ENCODE measurements around the gene GJC2.

Gene GJC2

GRCh38 chr1:228114827-228115226 is 34.9 kb upstream of the GJC2 start:
- no peaks in the 10 kb centered on the region for H3K27me3 ChIP-seq (ENCODE audit: control insufficient read depth, insufficient read depth, low read length)
- H3K27ac ChIP-seq (ENCODE audit: low read length), result no peak overlapping the region
- no peaks in the 10 kb centered on the region for H3K9me3 ChIP-seq (ENCODE audit: control insufficient read depth, insufficient read depth, low read length)
- no peak for DNase-seq (ENCODE audit: low read depth, low spot score)
- no peaks in the 10 kb centered on the region for H3K4me1 ChIP-seq (ENCODE audit: control insufficient read depth, insufficient read depth, low read length)
- H3K36me3 ChIP-seq (ENCODE audit: control insufficient read depth, insufficient read depth, low read length), result no peaks in the 10 kb centered on the region
- WGBS (ENCODE audit: insufficient coverage, insufficient read length), result no CpG with 5 or more reads among the region's 3 CpGs
- H3K4me3 ChIP-seq (ENCODE audit: low read length), result no peak overlapping the region

DNA sequence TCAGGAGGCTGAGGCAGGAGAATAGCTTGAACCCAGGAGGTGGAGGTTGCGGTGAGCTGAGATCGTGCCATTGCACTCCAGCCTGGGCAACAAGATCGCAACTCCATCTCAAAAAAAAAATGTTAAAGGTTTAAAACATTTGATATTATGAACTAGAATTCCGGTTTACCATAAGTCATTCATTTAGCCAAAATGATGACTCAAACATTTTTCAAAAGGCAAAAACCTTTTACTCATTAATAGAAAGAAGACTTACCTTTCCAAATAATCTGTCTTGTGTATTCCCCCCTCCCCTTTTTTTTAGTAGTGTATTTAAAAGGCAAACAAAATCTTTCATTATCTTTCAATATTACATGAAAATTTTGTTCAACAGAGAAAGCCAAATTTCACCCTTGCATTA is 32.4 kb upstream of the GJC2 start:
- H3K4me1 ChIP-seq (ENCODE audit: control insufficient read depth, insufficient read depth, low read length), result no peaks in the 10 kb centered on the region

DNA sequence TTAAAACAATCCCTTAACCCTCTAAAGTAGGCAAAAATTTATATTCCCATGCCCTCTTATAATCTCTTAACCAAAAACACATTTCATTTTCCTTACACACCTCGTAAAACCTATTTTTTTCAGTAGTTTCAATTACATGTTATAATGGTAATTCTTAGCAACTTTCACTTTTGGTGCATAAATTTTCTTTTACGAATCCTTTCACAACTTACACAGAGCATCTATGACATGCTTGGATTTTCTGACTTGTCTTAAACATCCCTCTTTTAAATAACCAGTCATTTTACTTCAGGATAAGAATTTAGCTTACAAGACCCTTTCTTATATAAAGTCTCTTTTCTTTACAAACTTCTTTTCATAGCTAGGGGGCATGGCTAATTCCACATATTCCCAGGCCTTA is 31.7 kb upstream of the GJC2 start:
- WGBS (ENCODE audit: insufficient coverage, insufficient read length), result 100% methylated on average over 1 of the region's 2 CpGs

More for the DNA sequence above, 32.4 kb upstream of the GJC2 start:
- H3K27me3 ChIP-seq (ENCODE audit: control insufficient read depth, insufficient read depth, low read length), result no peaks in the 10 kb centered on the region
- H3K27ac ChIP-seq (ENCODE audit: low read length), result no peak overlapping the region
- no CpG with 5 or more reads among the region's 4 CpGs for WGBS (ENCODE audit: insufficient coverage, insufficient read length)
- H3K4me3 ChIP-seq (ENCODE audit: low read length), result no peak overlapping the region
- H3K9me3 ChIP-seq (ENCODE audit: control insufficient read depth, insufficient read depth, low read length), result no peaks in the 10 kb centered on the region
- no peak for DNase-seq (ENCODE audit: low read depth, low spot score)
- H3K36me3 ChIP-seq (ENCODE audit: control insufficient read depth, insufficient read depth, low read length), result no peaks in the 10 kb centered on the region

GRCh38 chr1:228120351-228120750 is 29.4 kb upstream of the GJC2 start:
- Histone ChIP-seq H3K27me3 (ENCODE audit: control insufficient read depth, insufficient read depth, low read length) (no peaks in the 10 kb centered on the region), H3K27ac (ENCODE audit: low read length) (no peak overlapping the region), H3K36me3 (ENCODE audit: control insufficient read depth, insufficient read depth, low read length) (no peaks in the 10 kb centered on the region), H3K9me3 (ENCODE audit: control insufficient read depth, insufficient read depth, low read length) (no peaks in the 10 kb centered on the region), H3K4me1 (ENCODE audit: control insufficient read depth, insufficient read depth, low read length) (no peaks in the 10 kb centered on the region), H3K4me3 (ENCODE audit: low read length) (no peak overlapping the region)
- WGBS (ENCODE audit: insufficient coverage, insufficient read length), result no CpG with 5 or more reads among the region's 1 CpG
- no peak for DNase-seq (ENCODE audit: low read depth, low spot score)

More for the DNA sequence above, 31.7 kb upstream of the GJC2 start:
- Histone ChIP-seq H3K4me1 (ENCODE audit: control insufficient read depth, insufficient read depth, low read length) (no peaks in the 10 kb centered on the region), H3K36me3 (ENCODE audit: control insufficient read depth, insufficient read depth, low read length) (no peaks in the 10 kb centered on the region), H3K27me3 (ENCODE audit: control insufficient read depth, insufficient read depth, low read length) (no peaks in the 10 kb centered on the region), H3K9me3 (ENCODE audit: control insufficient read depth, insufficient read depth, low read length) (no peaks in the 10 kb centered on the region), H3K4me3 (ENCODE audit: low read length) (no peak overlapping the region), H3K27ac (ENCODE audit: low read length) (no peak overlapping the region)
- no peak for DNase-seq (ENCODE audit: low read depth, low spot score)

DNA sequence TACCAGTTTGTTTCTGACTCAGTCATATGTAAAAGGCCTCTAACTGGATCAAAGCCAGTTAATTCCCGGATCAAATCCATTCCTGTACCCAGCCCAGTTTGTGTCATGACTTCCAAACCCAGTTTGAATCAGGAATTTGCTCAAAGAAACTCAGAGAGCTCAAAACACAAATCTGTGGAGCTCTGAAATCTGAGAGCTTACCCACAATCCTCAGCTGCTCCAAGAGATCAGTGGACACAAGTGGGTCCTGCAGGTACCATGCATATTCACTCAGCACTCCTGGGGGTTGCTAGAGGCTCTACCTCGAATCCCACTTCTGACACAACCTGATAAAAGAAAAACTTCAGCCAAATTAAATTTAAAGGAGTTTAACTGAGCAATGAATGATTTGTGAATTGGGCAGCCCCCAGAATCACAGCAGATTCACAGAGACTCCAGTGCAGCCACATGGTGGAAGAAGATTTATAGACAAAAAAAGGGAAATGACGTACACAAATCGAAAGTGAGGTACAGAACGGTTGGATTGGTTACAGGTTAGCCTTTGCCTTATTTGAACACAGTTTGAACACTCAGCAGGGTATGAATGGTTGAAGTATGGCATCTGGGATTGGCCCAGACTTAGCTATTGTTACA is 28.8 kb upstream of the GJC2 start:
- H3K27me3 ChIP-seq (ENCODE audit: control insufficient read depth, insufficient read depth, low read length), result no peaks in the 10 kb centered on the region
- H3K9me3 ChIP-seq (ENCODE audit: control insufficient read depth, insufficient read depth, low read length), result no peaks in the 10 kb centered on the region
- no peak for DNase-seq (ENCODE audit: low read depth, low spot score)
- no peaks in the 10 kb centered on the region for H3K36me3 ChIP-seq (ENCODE audit: control insufficient read depth, insufficient read depth, low read length)
- no peak overlapping the region for H3K27ac ChIP-seq (ENCODE audit: low read length)
- WGBS (ENCODE audit: insufficient coverage, insufficient read length), result no CpG with 5 or more reads among the region's 5 CpGs
- no peaks in the 10 kb centered on the region for H3K4me1 ChIP-seq (ENCODE audit: control insufficient read depth, insufficient read depth, low read length)
- H3K4me3 ChIP-seq (ENCODE audit: low read length), result no peak overlapping the region

DNA sequence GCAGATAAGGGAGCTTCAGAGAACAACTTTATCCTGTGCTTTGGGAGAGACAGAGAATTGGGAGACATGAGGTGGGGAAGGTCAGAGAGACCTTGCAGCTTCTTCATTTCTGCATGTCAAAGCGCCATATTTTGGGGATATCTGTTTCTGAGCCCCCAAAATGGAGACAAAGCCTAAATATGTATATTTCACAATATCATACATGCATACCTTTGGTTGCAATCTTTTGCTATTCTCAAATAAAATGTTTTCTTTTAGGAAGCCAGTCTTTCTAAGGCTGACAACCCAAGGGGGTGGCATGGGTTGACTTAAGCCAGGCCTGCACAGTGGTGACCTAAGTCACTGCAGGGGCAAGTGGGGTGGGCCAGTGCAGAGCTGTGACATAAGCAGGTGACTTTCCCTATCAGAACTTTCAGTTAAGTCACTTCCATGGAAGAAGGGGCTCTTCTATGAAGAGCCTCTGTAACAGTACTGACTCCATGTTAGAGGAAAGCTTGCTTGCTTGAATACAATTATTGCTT is 26.7 kb upstream of the GJC2 start:
- H3K9me3 ChIP-seq (ENCODE audit: control insufficient read depth, insufficient read depth, low read length), result no peaks in the 10 kb centered on the region
- no peak for DNase-seq (ENCODE audit: low read depth, low spot score)
- WGBS (ENCODE audit: insufficient coverage, insufficient read length), result no CpG with 5 or more reads among the region's 1 CpG
- H3K4me1 ChIP-seq (ENCODE audit: control insufficient read depth, insufficient read depth, low read length), result no peaks in the 10 kb centered on the region
- no peaks in the 10 kb centered on the region for H3K36me3 ChIP-seq (ENCODE audit: control insufficient read depth, insufficient read depth, low read length)
- H3K27ac ChIP-seq (ENCODE audit: low read length), result no peak overlapping the region
- no peak overlapping the region for H3K4me3 ChIP-seq (ENCODE audit: low read length)
- no peaks in the 10 kb centered on the region for H3K27me3 ChIP-seq (ENCODE audit: control insufficient read depth, insufficient read depth, low read length)

DNA sequence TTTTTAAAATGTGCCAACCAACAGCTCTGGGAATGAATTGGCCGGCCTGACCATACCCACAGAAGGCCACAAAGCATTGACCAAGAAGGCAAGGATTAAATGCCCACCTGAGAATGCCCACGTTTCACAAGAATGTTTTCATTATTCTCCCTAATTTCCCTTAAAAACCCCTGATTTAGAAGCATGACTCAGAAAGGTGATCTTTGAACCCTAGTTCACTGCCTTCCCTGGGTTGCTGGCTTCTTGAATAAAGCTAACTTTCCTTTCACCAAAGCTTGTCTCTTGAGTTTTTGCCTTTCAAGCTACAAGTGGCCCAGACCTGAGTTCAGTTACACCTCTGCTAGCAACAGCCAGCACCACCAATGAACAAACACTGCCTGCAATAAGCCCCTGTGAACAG is 26.2 kb upstream of the GJC2 start:
- no peaks in the 10 kb centered on the region for H3K27me3 ChIP-seq (ENCODE audit: control insufficient read depth, insufficient read depth, low read length)
- DNase-seq (ENCODE audit: low read depth, low spot score), result no peak
- no peak overlapping the region for H3K27ac ChIP-seq (ENCODE audit: low read length)
- no peaks in the 10 kb centered on the region for H3K4me1 ChIP-seq (ENCODE audit: control insufficient read depth, insufficient read depth, low read length)
- WGBS (ENCODE audit: insufficient coverage, insufficient read length), result no CpG with 5 or more reads among the region's 2 CpGs
- H3K36me3 ChIP-seq (ENCODE audit: control insufficient read depth, insufficient read depth, low read length), result no peaks in the 10 kb centered on the region
- no peaks in the 10 kb centered on the region for H3K9me3 ChIP-seq (ENCODE audit: control insufficient read depth, insufficient read depth, low read length)
- H3K4me3 ChIP-seq (ENCODE audit: low read length), result no peak overlapping the region

DNA sequence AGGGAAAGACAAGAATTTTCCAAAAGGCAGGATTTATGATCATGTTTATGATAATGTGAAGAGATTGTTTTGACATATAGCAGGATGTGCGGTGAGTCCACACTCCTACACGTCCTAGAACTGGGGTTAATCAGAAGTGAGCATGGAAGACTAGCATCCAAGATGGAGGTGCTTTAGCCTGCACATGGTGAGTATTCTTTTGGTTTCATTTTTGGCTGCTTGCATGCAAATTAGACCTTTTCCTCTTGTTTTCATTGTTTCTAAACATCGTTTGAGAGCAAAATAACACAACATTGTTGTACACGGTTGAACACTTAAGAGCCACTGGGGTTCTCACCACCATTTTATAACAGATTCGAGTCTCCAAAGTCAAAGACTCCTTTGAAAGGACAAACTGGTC is 24.5 kb upstream of the GJC2 start:
- Histone ChIP-seq H3K4me1 (ENCODE audit: control insufficient read depth, insufficient read depth, low read length) (no peaks in the 10 kb centered on the region), H3K9me3 (ENCODE audit: control insufficient read depth, insufficient read depth, low read length) (no peaks in the 10 kb centered on the region), H3K27me3 (ENCODE audit: control insufficient read depth, insufficient read depth, low read length) (no peaks in the 10 kb centered on the region), H3K4me3 (ENCODE audit: low read length) (no peak overlapping the region), H3K27ac (ENCODE audit: low read length) (no peak overlapping the region), H3K36me3 (ENCODE audit: control insufficient read depth, insufficient read depth, low read length) (no peaks in the 10 kb centered on the region)
- no peak for DNase-seq (ENCODE audit: low read depth, low spot score)
- WGBS (ENCODE audit: insufficient coverage, insufficient read length), result no CpG with 5 or more reads among the region's 5 CpGs

DNA sequence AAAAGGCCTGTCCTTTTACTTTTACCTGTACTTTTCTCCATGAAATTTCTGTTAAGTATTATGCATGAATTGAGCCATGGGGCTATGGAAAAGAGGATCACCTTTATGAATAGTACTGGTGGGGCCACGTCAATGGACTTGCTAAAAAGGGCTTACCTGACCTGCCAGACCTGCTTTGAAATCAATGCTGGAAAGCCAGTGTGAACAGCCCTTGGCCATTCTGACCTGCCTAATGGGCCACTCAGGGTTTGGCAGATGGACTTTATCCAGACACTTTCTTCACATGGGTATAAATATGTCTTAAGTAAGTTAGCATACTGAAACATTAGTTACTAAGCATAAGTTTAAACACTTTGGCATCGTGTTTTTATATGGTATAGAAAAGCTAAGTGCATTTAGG is 18.0 kb upstream of the GJC2 start:
- Histone ChIP-seq H3K27me3 (ENCODE audit: control insufficient read depth, insufficient read depth, low read length) (no peaks in the 10 kb centered on the region), H3K4me1 (ENCODE audit: control insufficient read depth, insufficient read depth, low read length) (no peaks in the 10 kb centered on the region), H3K9me3 (ENCODE audit: control insufficient read depth, insufficient read depth, low read length) (no peaks in the 10 kb centered on the region), H3K27ac (ENCODE audit: low read length) (no peak overlapping the region), H3K36me3 (ENCODE audit: control insufficient read depth, insufficient read depth, low read length) (no peaks in the 10 kb centered on the region), H3K4me3 (ENCODE audit: low read length) (no peak overlapping the region)
- WGBS (ENCODE audit: insufficient coverage, insufficient read length), result no CpG with 5 or more reads among the region's 2 CpGs
- DNase-seq (ENCODE audit: low read depth, low spot score), result no peak

GRCh38 chr1:228134591-228134990 is 15.1 kb upstream of the GJC2 start:
- no peak for DNase-seq (ENCODE audit: low read depth, low spot score)
- Histone ChIP-seq H3K36me3 (ENCODE audit: control insufficient read depth, insufficient read depth, low read length) (no peaks in the 10 kb centered on the region), H3K4me1 (ENCODE audit: control insufficient read depth, insufficient read depth, low read length) (no peaks in the 10 kb centered on the region), H3K27ac (ENCODE audit: low read length) (no peak overlapping the region), H3K4me3 (ENCODE audit: low read length) (no peak overlapping the region), H3K27me3 (ENCODE audit: control insufficient read depth, insufficient read depth, low read length) (no peaks in the 10 kb centered on the region), H3K9me3 (ENCODE audit: control insufficient read depth, insufficient read depth, low read length) (no peaks in the 10 kb centered on the region)
- no CpG with 5 or more reads among the region's 12 CpGs for WGBS (ENCODE audit: insufficient coverage, insufficient read length)

- H3K27ac ChIP-seq (ENCODE audit: low read length), result no peak overlapping the region
- no peaks in the 10 kb centered on the region for H3K27me3 ChIP-seq (ENCODE audit: control insufficient read depth, insufficient read depth, low read length)
- DNase-seq (ENCODE audit: low read depth, low spot score), result no peak
- H3K4me3 ChIP-seq (ENCODE audit: low read length), result no peak overlapping the region
- no peaks in the 10 kb centered on the region for H3K4me1 ChIP-seq (ENCODE audit: control insufficient read depth, insufficient read depth, low read length)
- H3K9me3 ChIP-seq (ENCODE audit: control insufficient read depth, insufficient read depth, low read length), result no peaks in the 10 kb centered on the region
- H3K36me3 ChIP-seq (ENCODE audit: control insufficient read depth, insufficient read depth, low read length), result no peaks in the 10 kb centered on the region; the same call in 1 of the 2 replicates
- no CpG with 5 or more reads among the region's 1 CpG for WGBS (ENCODE audit: insufficient coverage, insufficient read length)
These were observed 12.8 kb upstream of the GJC2 start for GRCh38 chr1:228136901-228137300.
